PC-9 (cell line): ENCODE results near the gene NCKAP1.

ENCODE experiments used
- EZH2 ChIP-seq: fragments of 200-600 bp; sonication (generic); IDR thresholded peaks from 2 replicates; pipeline ENCODE4 v1.8.0; 2017; ENCODE audit warnings: antibody characterized with exemption, low read depth
- TF ChIP-seq, protein P1 (sequence below): fragments of 200-600 bp; sonication (generic); conservative IDR thresholded peaks from 2 replicates; pipeline ENCODE4 v1.6.1; 2017; ENCODE audit warnings: mixed run types, antibody characterized with exemption, mild to moderate bottlenecking, moderate library complexity

DNA sequence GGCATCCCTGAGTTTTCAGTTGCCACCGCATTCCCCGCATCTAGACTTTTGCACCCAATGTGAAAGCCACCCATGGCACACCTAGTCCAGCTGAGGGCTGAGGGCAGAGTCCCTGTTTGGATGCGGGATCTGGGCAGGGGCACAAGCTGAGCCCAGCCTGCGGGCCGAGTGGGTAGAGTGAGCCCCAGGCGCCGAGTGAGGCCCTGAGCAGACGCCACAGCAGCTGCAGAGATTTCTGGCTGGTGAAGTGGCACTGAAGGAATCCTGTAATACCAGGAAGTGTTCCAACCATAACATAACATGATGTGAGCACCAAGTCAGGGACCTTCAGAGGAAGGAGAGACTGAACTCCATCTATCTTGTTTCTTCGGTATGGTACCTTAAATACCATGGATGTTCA lies 144.1 kb downstream of the NCKAP1 start:
- TF ChIP-seq, protein P1, sequence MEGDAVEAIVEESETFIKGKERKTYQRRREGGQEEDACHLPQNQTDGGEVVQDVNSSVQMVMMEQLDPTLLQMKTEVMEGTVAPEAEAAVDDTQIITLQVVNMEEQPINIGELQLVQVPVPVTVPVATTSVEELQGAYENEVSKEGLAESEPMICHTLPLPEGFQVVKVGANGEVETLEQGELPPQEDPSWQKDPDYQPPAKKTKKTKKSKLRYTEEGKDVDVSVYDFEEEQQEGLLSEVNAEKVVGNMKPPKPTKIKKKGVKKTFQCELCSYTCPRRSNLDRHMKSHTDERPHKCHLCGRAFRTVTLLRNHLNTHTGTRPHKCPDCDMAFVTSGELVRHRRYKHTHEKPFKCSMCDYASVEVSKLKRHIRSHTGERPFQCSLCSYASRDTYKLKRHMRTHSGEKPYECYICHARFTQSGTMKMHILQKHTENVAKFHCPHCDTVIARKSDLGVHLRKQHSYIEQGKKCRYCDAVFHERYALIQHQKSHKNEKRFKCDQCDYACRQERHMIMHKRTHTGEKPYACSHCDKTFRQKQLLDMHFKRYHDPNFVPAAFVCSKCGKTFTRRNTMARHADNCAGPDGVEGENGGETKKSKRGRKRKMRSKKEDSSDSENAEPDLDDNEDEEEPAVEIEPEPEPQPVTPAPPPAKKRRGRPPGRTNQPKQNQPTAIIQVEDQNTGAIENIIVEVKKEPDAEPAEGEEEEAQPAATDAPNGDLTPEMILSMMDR: no peak
- TF ChIP-seq EZH2: no peak
